OCI-LY3 (cell line): ENCODE data around the gene IQCH.

ENCODE experiments used
- H2AFZ ChIP-seq: fragments of 200-600, 300-600 bp; shearing (Covaris generic); 2 replicates; pipeline ENCODE4 v1.6.0; 2014; ENCODE audit warnings: antibody characterized with exemption, low read depth, low read length
- H3K27ac ChIP-seq: fragments of 200-600, 300-600 bp; sonication (generic); 2 replicates; pipeline ENCODE4 v1.5.1; 2014; ENCODE audit warnings: mild to moderate bottlenecking, low read length, moderate library complexity, mixed read lengths
- H3K27me3 ChIP-seq: fragments of 200-600, 300-600 bp; sonication (generic); 2 replicates; pipeline ENCODE4 v1.6.1; 2014; ENCODE audit warnings: low read depth, low read length, mixed read lengths
- H3K36me3 ChIP-seq: fragments of 200-600, 300-600 bp; sonication (generic); replicated peaks from 2 replicates; pipeline ENCODE3; 2014; ENCODE audit warnings: low read depth, low read length, mixed read lengths
- H3K4me1 ChIP-seq: fragments of 300-600, 200-600 bp; sonication (generic); 2 replicates; pipeline ENCODE4 v1.6.1; 2014; ENCODE audit warnings: low read length, mixed read lengths
- H3K4me2 ChIP-seq: fragments of 200-600, 300-600 bp; sonication (generic); 2 replicates; pipeline ENCODE4 v1.6.1; 2014; ENCODE audit warnings: low read length, mixed read lengths
- H3K4me3 ChIP-seq: fragments of 300-600, 200-600 bp; sonication (generic); 2 replicates; pipeline ENCODE4 v1.5.1; 2014; ENCODE audit warnings: antibody characterized with exemption, mild to moderate bottlenecking, low read length, moderate library complexity
- H3K79me2 ChIP-seq: fragments of 300-600, 200-600 bp; shearing (Covaris generic); 2 replicates; pipeline ENCODE4 v1.6.1; 2014; ENCODE audit warnings: mild to moderate bottlenecking, low read length, mixed read lengths
- H3K9ac ChIP-seq: fragments of 300-600, 200-600 bp; shearing (Covaris generic); 2 replicates; pipeline ENCODE4 v1.6.0; 2014; ENCODE audit warnings: mild to moderate bottlenecking, low read length, moderate library complexity
- H3K9me3 ChIP-seq: fragments of 200-600, 300-600 bp; shearing (Covaris generic); 2 replicates; pipeline ENCODE4 v1.6.1; 2014; ENCODE audit warnings: low read length, mixed read lengths; ENCODE audit not compliant: insufficient read depth
- H4K20me1 ChIP-seq: fragments of 200-600, 300-600 bp; sonication (generic); 2 replicates; pipeline ENCODE4 v1.6.1; 2016; ENCODE audit warnings: low read length, mixed read lengths; ENCODE audit not compliant: insufficient read depth
- CTCF ChIP-seq: fragments of 200-600, 300-600 bp; sonication (generic); IDR thresholded peaks from 2 replicates; pipeline ENCODE4 v1.5.1; 2014; ENCODE audit warnings: antibody characterized with exemption, low read length, low read depth
- EZH2phosphoT487 ChIP-seq: fragments of 200-600 bp; shearing (Covaris generic); IDR thresholded peaks from 2 replicates; pipeline ENCODE4 v1.6.1; 2018; ENCODE audit warnings: antibody characterized with exemption, mixed run types, low read depth

Gene IQCH

GRCh38 chr15:67304778-67305177, 50.2 kb downstream of the IQCH start:
- no peaks in the 10 kb centered on the region for H3K79me2 ChIP-seq
- H2AFZ ChIP-seq, result no peak overlapping the region
- H3K27me3 ChIP-seq, result no peaks in the 10 kb centered on the region
- no peaks in the 10 kb centered on the region for H3K36me3 ChIP-seq
- no peak overlapping the region for H3K27ac ChIP-seq
- no peak overlapping the region for H3K4me3 ChIP-seq
- TF ChIP-seq EZH2phosphoT487 (no peak), CTCF (no peak)
- H3K9ac ChIP-seq, result no peak overlapping the region
- no peaks in the 10 kb centered on the region for H4K20me1 ChIP-seq
- H3K4me1 ChIP-seq, result peaks cover 30% of the 10 kb centered on the region
- H3K4me2 ChIP-seq, result no peak overlapping the region
- no peaks in the 10 kb centered on the region for H3K9me3 ChIP-seq

GRCh38 chr15:67305506-67305905, 50.9 kb downstream of the IQCH start:
- Histone ChIP-seq H3K36me3 (no peaks in the 10 kb centered on the region), H3K9me3 (no peaks in the 10 kb centered on the region), H3K4me3 (no peak overlapping the region), H4K20me1 (no peaks in the 10 kb centered on the region), H3K9ac (no peak overlapping the region), H2AFZ (no peak overlapping the region), H3K27ac (no peak overlapping the region), H3K4me2 (no peak overlapping the region), H3K27me3 (no peaks in the 10 kb centered on the region), H3K79me2 (no peaks in the 10 kb centered on the region), H3K4me1 (peaks cover 30% of the 10 kb centered on the region)
- no peak for TF ChIP-seq EZH2phosphoT487
- TF ChIP-seq CTCF, result no peak

GRCh38 chr15:67307156-67307555, 52.6 kb downstream of the IQCH start:
- no peak overlapping the region for H3K4me3 ChIP-seq
- H3K4me1 ChIP-seq, result peaks cover 30% of the 10 kb centered on the region
- no peaks in the 10 kb centered on the region for H4K20me1 ChIP-seq
- no peak overlapping the region for H2AFZ ChIP-seq
- H3K79me2 ChIP-seq, result no peaks in the 10 kb centered on the region
- H3K9me3 ChIP-seq, result no peaks in the 10 kb centered on the region
- H3K36me3 ChIP-seq, result no peaks in the 10 kb centered on the region
- TF ChIP-seq CTCF (no peak), EZH2phosphoT487 (no peak)
- no peak overlapping the region for H3K4me2 ChIP-seq
- H3K27ac ChIP-seq, result no peak overlapping the region
- H3K27me3 ChIP-seq, result no peaks in the 10 kb centered on the region
- no peak overlapping the region for H3K9ac ChIP-seq

- no peaks in the 10 kb centered on the region for H3K36me3 ChIP-seq
- H3K27me3 ChIP-seq, result no peaks in the 10 kb centered on the region
- no peak overlapping the region for H3K4me3 ChIP-seq
- TF ChIP-seq CTCF (0 out of 2 replicates have a peak, but pooled peaks have one; percentile 8), EZH2phosphoT487 (no peak)
- H3K79me2 ChIP-seq, result no peaks in the 10 kb centered on the region
- no peaks in the 10 kb centered on the region for H4K20me1 ChIP-seq
- no peak overlapping the region for H2AFZ ChIP-seq
- no peaks in the 10 kb centered on the region for H3K9me3 ChIP-seq
- H3K4me2 ChIP-seq, result peak overlapping the region; percentile 4; the same call in 1 of the 2 replicates
- H3K27ac ChIP-seq, result no peak overlapping the region
- H3K4me1 ChIP-seq, result peaks cover 30% of the 10 kb centered on the region
- H3K9ac ChIP-seq, result no peak overlapping the region
These were observed 53.5 kb downstream of the IQCH start for GRCh38 chr15:67307889-67308597.
